Adrenal gland (tissue), 5 donors: ENCODE results near the gene MORN5.

Source experiments
- CTCF ChIP-seq, 6 experiments: fragments of 450-650 bp in 4 of 6; fragments of 200-600 bp in 2 of 6; sonication (generic) in 1 of 6; IDR thresholded peaks; 1 replicate in 5 of 6; 2 replicates in 1 of 6; pipeline versions ENCODE4 v1.5.1 to v1.8.0; 2016 to 2021; ENCODE audit warnings: antibody characterized with exemption in 6 of 6, mild to moderate bottlenecking in 2 of 6, moderate library complexity in 1 of 6
- POLR2A ChIP-seq, 2 donors: fragments of 450-650 bp; IDR thresholded peaks; one replicate each; pipeline ENCODE4 v1.6.1; 2017; ENCODE audit warnings: antibody characterized with exemption in 2 of 2, mild to moderate bottlenecking in 2 of 2, moderate library complexity in 1 of 2
- donor health status: DM: no; HTN: no; CAD: no.

- TF ChIP-seq POLR2A (IDR thresholded peaks at IDR 0.05): no peak
- TF ChIP-seq CTCF (IDR thresholded peaks at IDR 0.05): no peak
Observed at GRCh38 chr9:122214507-122214906, 54.8 kb downstream of the MORN5 start.
